ENCODE data around the gene GSG1L2. TPM values are rescaled to one million over a fixed set of nuclear protein-coding genes. Genes with fewer than 3 reads are reported as not detected.

The GSG1L2 gene
- not detected for total RNA-seq

DNA sequence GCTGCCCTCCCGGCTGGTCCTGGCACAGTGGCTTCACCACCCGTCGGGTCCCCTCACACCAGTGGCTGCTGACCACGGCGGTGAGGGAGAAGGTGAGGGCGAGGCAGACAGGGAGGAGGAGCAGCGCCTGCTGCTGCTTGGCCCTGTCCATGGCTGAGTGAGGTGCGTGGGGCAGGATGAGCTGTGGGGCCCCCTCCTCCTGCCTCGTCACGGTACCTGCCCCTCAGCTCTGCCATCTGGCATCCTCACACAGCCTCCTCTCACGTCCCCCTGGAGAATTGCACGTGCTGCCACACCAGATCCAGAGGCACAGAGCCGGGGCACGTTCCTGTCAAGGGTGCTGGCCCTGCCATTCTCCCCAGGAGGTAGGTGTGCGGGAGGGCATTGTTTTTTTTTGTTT, at the start of gene GSG1L2:
GSG1L2 (minus strand) TSS at position 159 of the 400 bp plus-strand sequence; CDS start at position 151, 8 bp downstream.
- peaks cover 3% of the 10 kb centered on the region for H3K9me3 Mint-ChIP-seq

DNA sequence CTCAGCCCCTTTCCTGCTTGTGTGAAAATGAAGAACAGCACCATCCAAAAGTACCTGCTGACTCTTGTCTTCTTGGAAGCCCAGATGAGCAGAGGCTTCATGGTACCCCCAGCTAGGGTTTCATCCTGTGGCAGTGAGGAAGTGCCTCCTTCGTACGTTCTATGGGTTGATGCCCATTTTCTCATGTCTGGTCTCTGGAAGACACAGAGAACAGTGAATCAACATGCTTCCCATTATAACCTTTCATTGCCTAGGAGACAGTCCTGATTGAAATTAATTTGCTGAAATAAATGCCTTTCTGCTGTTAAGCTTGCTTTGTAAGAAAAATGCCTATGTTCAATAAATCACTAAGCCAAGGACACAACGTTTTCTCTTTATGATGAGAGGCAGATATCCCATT, 46.7 kb upstream of the GSG1L2 start:
- no peak overlapping the region for H3K27ac Mint-ChIP-seq
- peaks cover 1% of the 10 kb centered on the region for H3K9me3 Mint-ChIP-seq
- H3K4me3 Mint-ChIP-seq, result no peak overlapping the region
- H3K4me1 Mint-ChIP-seq, result no peaks in the 10 kb centered on the region
- H3K36me3 Mint-ChIP-seq, result no peaks in the 10 kb centered on the region
- no peak for DNase-seq
- no peaks in the 10 kb centered on the region for H3K27me3 Mint-ChIP-seq

More for the DNA sequence above, at the start of gene GSG1L2:
- Mint-ChIP-seq H3K36me3 (peaks cover 3% of the 10 kb centered on the region), H3K4me3 (no peak within 1 kb of the TSS), H3K4me1 (no peaks in the 10 kb centered on the region), H3K27me3 (peaks cover 16% of the 10 kb centered on the region), H3K27ac (no peak within 1 kb of the TSS)
- DNase-seq, result no peak

DNA sequence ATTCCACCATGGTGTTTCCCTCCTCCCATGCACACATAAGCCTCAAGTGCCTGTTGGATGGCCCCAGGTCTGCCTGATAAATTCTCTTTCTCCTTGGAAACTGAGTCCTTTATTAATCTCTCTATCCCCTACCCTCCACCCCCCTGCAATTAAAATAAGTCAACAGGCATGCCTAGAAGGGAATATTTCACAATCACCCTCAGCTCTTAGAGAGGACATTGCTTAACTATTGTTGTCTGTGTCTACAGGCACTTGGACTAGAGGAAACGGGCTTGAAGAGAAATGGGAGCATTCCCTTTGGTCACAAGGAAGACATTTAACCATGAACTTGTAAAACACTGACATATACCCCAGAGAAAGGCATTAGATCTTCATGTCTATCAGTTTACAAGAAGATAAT, 43.7 kb upstream of the GSG1L2 start:
- Mint-ChIP-seq H3K27me3 (no peaks in the 10 kb centered on the region), H3K9me3 (peaks cover 8% of the 10 kb centered on the region), H3K4me3 (no peak overlapping the region), H3K4me1 (no peaks in the 10 kb centered on the region), H3K36me3 (no peaks in the 10 kb centered on the region), H3K27ac (no peak overlapping the region)
- no peak for DNase-seq

DNA sequence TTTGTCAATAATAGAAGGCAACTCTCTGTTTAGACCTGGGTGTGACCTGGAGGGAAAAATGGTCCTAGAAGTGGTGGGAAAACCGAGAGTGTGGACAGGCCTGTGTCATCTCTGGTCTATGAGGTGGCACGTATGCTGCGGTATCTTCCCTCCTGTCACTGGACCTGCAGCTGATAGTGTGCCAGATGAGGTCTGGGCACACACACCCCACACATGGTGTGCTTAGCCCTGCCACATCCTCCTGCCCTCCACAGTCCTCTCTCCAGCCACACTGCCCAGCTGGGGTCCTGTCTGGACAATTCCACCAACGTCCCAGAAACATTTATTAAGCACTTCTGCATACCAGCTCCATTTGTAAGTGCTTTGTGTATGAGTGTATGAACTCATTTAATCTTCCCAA, 41.1 kb upstream of the GSG1L2 start:
- H3K27me3 Mint-ChIP-seq, result no peaks in the 10 kb centered on the region
- no peak overlapping the region for H3K27ac Mint-ChIP-seq
- H3K9me3 Mint-ChIP-seq, result peaks cover 17% of the 10 kb centered on the region
- no peak for DNase-seq
- no peaks in the 10 kb centered on the region for H3K4me1 Mint-ChIP-seq
- H3K4me3 Mint-ChIP-seq, result no peak overlapping the region
- no peaks in the 10 kb centered on the region for H3K36me3 Mint-ChIP-seq

DNA sequence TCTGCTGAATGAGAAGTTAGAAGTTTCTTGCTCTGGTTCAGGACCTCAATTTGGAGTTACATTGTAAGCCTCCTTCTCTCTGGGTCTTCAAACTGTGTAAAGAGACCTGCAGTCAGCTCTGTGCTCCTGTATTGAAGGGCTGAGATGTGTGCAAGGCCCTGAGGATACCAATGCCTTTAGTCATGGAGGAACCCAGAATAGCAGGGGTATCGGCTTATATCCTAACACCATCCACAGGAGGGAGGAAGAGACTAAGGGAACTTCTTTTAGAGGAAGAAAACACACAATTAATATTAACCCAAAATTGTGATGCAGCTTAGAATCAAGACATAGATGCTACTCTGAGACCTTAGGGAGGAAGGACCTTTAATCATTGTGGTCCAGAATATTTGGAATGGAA, 40.3 kb upstream of the GSG1L2 start:
- no peak overlapping the region for H3K27ac Mint-ChIP-seq
- peaks cover under 1% of the 10 kb centered on the region for H3K27me3 Mint-ChIP-seq
- DNase-seq, result no peak
- H3K36me3 Mint-ChIP-seq, result no peaks in the 10 kb centered on the region
- H3K4me3 Mint-ChIP-seq, result no peak overlapping the region
- peaks cover 20% of the 10 kb centered on the region for H3K9me3 Mint-ChIP-seq
- H3K4me1 Mint-ChIP-seq, result no peaks in the 10 kb centered on the region

DNA sequence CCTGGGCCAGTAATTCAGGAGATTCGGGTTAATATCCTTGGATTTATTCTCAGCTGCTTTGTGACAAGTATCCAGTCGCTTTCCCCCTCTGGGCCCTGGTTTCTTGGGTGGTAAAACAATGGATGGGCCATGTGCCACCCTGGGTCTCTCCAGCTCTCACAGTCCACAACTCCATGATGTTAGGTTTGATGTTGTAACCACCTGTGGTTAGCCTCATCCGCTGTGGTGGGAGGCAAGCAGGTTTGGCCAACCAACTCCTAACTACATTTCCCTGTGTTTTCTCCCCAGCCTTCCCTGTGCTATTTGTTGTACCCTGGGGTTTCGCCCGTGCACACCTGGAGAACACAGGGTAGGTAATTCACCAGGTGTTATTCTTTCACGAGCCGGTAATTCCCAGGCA, 39.0 kb upstream of the GSG1L2 start:
- Mint-ChIP-seq H3K4me1 (no peaks in the 10 kb centered on the region), H3K36me3 (no peaks in the 10 kb centered on the region), H3K9me3 (peaks cover 20% of the 10 kb centered on the region), H3K27me3 (peaks cover 3% of the 10 kb centered on the region), H3K27ac (no peak overlapping the region), H3K4me3 (no peak overlapping the region)
- no peak for DNase-seq

DNA sequence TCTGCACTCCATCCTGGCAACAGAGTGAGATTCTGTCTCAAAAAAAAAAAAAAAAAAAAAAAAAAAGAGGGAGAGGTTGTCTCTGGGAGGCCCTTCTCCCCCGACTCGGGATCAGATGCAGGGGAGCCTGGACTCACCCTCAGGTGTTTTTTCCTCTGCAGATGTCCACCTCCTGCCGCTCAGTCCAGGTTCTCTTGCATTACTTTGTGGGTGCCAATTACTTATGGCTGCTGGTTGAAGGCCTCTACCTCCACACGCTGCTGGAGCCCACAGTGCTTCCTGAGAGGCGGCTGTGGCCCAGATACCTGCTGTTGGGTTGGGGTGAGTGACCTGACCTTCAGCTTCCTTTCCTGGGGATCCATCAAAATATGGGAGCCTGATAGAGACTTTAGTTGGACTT, 37.9 kb upstream of the GSG1L2 start:
- H3K9me3 Mint-ChIP-seq, result peaks cover 20% of the 10 kb centered on the region
- no peak overlapping the region for H3K4me3 Mint-ChIP-seq
- no peak for DNase-seq
- H3K4me1 Mint-ChIP-seq, result no peaks in the 10 kb centered on the region
- H3K27me3 Mint-ChIP-seq, result peaks cover 3% of the 10 kb centered on the region
- H3K36me3 Mint-ChIP-seq, result no peaks in the 10 kb centered on the region
- no peak overlapping the region for H3K27ac Mint-ChIP-seq

DNA sequence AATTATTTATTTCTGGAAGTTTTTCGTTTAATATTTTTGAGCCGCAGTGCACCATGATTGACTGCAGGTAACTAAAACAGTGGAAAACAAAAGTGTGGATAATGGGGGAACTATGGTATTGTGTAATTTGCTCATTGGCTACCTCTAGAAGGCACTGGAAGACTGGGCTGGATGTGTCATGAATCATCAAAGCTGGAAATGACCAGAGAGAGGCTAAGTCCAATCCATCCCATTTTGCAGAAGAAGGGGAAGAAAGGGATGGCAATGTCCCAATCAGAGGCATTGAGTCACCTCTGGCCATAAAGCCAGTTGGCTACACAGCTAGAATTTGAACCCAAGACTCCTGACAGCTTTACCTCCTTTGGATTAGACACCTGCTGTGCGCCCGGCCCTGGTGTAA, 33.2 kb upstream of the GSG1L2 start:
- H3K36me3 Mint-ChIP-seq, result no peaks in the 10 kb centered on the region

DNA sequence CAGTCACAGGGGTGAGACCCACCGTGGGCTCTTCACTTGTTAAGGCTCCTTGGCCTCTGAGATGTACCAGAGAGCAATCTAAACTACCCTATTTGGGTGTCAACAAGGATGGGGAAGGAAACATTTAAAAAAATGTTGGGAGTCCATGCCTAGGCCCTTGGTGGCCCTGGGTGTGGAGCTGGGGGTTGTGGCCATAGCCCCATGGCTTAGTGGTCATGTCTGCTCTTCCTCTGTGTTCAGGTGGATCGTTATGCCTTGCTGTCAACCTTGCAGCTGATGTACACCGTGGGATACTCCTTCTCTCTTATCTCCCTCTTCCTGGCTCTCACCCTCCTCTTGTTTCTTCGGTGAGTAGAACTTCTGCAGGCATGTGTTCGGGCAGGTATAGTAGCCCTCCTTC, 32.4 kb upstream of the GSG1L2 start:
- Mint-ChIP-seq H3K9me3 (peaks cover 13% of the 10 kb centered on the region), H3K27ac (no peak overlapping the region), H3K4me3 (no peak overlapping the region), H3K4me1 (no peaks in the 10 kb centered on the region), H3K36me3 (no peaks in the 10 kb centered on the region), H3K27me3 (peaks cover 17% of the 10 kb centered on the region)
- DNase-seq, result no peak

More for the DNA sequence above, 33.2 kb upstream of the GSG1L2 start:
- Mint-ChIP-seq H3K4me1 (no peaks in the 10 kb centered on the region), H3K27ac (no peak overlapping the region), H3K27me3 (peaks cover 15% of the 10 kb centered on the region), H3K4me3 (no peak overlapping the region), H3K9me3 (peaks cover 16% of the 10 kb centered on the region)
- DNase-seq, result no peak

DNA sequence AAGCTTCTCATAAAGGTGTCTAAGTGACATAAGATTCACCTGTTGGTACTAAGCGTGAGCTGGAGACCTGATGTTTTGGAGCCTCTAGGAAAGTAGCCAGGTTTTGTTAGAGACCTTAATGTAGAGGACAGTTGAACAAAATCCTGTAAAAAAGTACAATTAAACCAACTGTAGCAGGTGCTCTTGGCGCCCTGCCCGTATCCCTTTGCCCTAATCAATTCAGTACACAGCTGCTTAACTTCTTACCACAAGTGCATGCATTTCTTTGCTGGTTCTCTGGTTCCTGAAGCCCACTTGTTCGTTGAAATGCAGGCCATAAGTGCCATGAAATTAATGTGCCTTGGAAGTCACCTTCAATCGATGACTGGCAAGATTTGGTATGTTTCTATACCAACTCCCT, 28.3 kb upstream of the GSG1L2 start:
- Mint-ChIP-seq H3K4me3 (no peak overlapping the region), H3K27ac (no peak overlapping the region), H3K27me3 (peaks cover 21% of the 10 kb centered on the region), H3K9me3 (peaks cover 4% of the 10 kb centered on the region), H3K4me1 (no peaks in the 10 kb centered on the region), H3K36me3 (no peaks in the 10 kb centered on the region)
- DNase-seq, result no peak

DNA sequence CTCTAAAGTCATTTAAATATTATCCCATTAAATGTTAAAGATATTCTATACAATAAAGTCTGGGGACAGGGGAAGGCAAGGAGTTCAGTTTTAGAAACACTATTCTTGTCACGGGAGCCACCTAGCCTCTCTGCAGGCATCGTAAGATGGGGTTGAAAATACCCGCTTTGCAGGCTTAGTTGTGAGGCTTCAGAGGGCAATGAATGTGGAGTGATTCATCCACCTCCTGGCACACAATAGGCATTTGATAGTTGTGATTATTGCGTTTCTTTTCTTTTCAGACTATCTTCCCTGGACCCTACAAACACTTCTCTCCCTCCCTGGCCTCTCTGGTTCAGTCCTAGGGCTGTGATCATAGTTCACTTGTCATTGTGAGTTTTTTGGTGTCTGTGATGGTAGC, 23.4 kb upstream of the GSG1L2 start:
- Mint-ChIP-seq H3K4me1 (no peaks in the 10 kb centered on the region), H3K27me3 (peaks cover 12% of the 10 kb centered on the region), H3K9me3 (no peaks in the 10 kb centered on the region), H3K4me3 (no peak overlapping the region), H3K27ac (no peak overlapping the region), H3K36me3 (no peaks in the 10 kb centered on the region)
- DNase-seq, result no peak

DNA sequence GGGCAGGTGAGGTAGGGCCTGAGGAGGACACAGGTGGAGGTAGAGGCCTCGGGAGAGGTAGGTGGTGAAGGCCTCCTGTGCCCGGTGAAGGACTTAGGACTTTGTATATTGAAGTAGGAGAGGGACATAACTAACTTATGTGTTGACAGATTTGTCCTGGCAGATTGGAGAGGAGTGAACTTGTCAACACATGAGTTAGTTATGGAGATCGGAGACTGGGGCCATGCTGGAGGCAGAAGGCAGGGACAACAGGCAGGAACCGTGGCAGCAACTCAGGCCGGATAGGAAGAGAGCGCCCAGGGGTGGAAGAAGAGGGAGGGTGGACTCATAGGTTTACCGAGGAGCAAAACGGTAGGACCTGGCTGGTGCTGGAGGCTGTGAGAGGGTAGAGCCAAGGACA, 22.3 kb upstream of the GSG1L2 start:
- Mint-ChIP-seq H3K4me1 (no peaks in the 10 kb centered on the region), H3K27ac (no peak overlapping the region), H3K4me3 (no peak overlapping the region)

DNA sequence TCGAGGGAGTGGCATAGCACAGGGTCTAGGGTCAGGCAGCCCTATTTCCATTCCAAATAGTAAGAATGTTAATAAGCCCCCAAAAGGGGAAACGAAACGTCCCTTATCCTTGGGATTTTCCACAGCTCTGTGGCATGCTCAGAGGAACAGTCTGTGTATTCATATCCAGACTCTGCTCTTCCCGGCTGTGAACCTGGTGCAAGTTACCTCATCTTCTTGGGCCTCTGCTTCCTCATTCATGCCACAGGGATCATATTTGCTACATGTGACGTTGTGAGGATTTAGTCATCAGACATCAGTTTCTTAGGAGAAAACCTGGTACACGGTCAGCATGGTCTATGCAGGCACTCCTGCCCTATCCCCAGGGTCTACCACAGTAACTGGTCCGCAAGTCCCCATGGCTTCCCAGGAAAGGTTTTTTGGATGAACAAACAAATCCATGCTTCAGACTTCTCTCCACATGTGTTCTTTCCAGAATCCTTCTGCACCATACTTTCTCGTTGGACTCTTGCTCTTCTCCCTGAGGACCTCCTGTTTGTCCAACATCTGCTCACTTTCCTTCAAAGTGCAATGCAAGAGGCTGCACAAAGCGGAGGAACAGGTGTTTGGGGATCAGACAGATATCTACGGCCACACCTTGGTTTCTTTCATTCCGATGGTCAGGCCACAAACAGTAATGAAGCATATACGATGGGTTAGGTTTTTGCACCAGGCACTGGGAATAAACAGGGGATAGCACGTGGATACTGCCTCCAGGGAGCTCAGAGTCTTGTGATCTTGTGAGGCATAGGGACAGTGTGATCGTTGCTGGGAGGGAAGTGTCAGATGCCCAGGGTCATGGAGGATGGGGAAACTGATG, 21.5 kb upstream of the GSG1L2 start:
- H3K36me3 Mint-ChIP-seq, result no peaks in the 10 kb centered on the region
- DNase-seq, result no peak
- H3K27ac Mint-ChIP-seq, result no peak overlapping the region
- H3K9me3 Mint-ChIP-seq, result no peaks in the 10 kb centered on the region
- no peaks in the 10 kb centered on the region for H3K4me1 Mint-ChIP-seq
- H3K27me3 Mint-ChIP-seq, result peaks cover 17% of the 10 kb centered on the region
- H3K4me3 Mint-ChIP-seq, result no peak overlapping the region

More for the DNA sequence above, 22.3 kb upstream of the GSG1L2 start:
- DNase-seq, result no peak
- Mint-ChIP-seq H3K27me3 (peaks cover 12% of the 10 kb centered on the region), H3K36me3 (no peaks in the 10 kb centered on the region), H3K9me3 (no peaks in the 10 kb centered on the region)

DNA sequence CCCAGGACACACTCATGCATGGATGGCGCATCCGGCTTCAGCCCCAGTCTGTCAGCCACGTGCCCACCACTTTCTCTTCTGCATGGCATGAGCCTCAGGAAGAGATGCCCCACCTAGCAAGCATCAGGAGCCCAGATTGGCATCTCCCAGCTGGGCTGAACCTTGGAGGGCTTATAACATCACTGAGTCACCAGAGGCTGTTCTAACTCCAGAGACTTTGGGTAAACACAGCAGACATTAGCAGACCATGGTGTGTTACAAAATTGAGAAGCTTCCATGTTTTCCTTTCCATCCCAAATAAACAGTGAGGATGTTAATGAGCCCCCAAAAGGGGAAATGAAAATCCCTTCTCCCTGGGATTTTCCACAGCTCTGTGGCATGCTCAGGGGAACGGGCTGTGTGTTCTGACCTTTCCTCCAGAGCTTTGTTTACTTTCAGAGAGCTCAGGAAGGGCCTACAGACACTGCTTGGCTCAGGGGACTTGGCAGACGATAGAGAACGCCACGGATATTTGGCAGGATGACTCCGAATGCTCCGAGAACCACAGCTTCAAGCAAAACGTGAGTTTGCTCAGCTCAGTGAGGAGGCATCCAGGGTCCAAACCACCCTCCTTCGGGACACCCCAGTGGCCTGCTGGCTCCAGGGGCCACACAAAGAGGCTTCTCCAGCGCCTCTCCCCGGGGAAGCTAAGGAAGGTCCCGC, 20.3 kb upstream of the GSG1L2 start:
- no peaks in the 10 kb centered on the region for H3K36me3 Mint-ChIP-seq
- H3K9me3 Mint-ChIP-seq, result no peaks in the 10 kb centered on the region
- DNase-seq, result no peak
- no peaks in the 10 kb centered on the region for H3K4me1 Mint-ChIP-seq
- H3K4me3 Mint-ChIP-seq, result no peak overlapping the region
- H3K27me3 Mint-ChIP-seq, result peaks cover 13% of the 10 kb centered on the region
- no peak overlapping the region for H3K27ac Mint-ChIP-seq

DNA sequence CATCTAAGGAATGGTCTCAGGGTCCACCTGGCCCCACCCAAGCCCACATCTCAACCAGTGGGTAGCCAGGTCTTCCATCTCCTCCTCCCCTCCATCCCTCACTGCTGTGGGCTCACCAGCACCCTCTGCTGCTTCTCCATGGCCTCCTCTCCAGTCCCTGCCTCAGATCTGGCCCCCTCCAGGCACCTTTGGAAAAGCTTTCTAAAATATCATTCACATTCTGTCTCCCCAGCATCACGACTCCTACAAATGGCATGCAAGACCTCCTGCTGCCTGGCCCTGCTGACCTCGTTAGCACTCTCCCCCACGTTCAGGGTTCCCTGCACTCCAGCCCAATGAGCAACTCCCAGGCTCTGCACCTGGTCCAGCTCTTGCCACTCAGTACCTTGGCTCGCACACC, 17.6 kb upstream of the GSG1L2 start:
- no peak overlapping the region for H3K27ac Mint-ChIP-seq
- no peaks in the 10 kb centered on the region for H3K4me1 Mint-ChIP-seq
- H3K27me3 Mint-ChIP-seq, result peaks cover 13% of the 10 kb centered on the region
- no peak for DNase-seq
- no peak overlapping the region for H3K4me3 Mint-ChIP-seq
- H3K36me3 Mint-ChIP-seq, result no peaks in the 10 kb centered on the region
- no peaks in the 10 kb centered on the region for H3K9me3 Mint-ChIP-seq
